Coronary artery (tissue), 2 donors: ENCODE data around the gene GRK1.

ENCODE experiments used
- DNase-seq: peaks from one replicate; pipeline ENCODE4 v3.0.0-alpha.2; 2017; ENCODE audit warnings: low spot score
- H3K27ac ChIP-seq, 2 donors: fragments of 200-600 bp; sonication (generic); one replicate each; pipeline ENCODE4 v1.5.1; 2016 to 2019
- H3K4me3 ChIP-seq: fragments of 200-600 bp; sonication (generic); 2 replicates; pipeline ENCODE4 v1.5.1; 2016; ENCODE audit warnings: mild to moderate bottlenecking, moderate library complexity
- TF ChIP-seq, protein P1 (sequence below): fragments of 200-600 bp; sonication (generic); IDR thresholded peaks from one replicate; pipeline ENCODE4 v1.5.1; 2019; ENCODE audit warnings: antibody characterized with exemption

Gene GRK1

DNA sequence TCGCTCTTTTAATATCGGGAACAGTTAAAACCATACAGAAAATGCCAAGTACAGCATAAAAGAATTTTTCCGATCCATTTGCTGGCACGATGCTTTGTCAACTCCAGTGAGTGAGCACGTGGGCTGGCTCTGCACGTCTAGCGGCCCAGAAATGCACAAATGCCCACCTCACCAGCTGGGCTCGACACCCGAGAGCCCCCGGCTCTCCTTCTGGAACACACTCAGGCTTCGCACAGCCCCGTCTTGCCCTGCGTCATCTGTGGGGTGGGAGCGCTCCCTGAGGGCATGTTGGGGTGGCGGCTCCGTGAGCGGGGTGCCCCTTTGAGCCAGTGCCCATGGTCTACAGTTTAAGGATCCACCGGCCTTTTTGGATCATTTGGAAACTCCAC, 33.5 kb upstream of the GRK1 start:
- no peak for DNase-seq
- H3K27ac ChIP-seq = no peak overlapping the region
- TF ChIP-seq, protein P1, sequence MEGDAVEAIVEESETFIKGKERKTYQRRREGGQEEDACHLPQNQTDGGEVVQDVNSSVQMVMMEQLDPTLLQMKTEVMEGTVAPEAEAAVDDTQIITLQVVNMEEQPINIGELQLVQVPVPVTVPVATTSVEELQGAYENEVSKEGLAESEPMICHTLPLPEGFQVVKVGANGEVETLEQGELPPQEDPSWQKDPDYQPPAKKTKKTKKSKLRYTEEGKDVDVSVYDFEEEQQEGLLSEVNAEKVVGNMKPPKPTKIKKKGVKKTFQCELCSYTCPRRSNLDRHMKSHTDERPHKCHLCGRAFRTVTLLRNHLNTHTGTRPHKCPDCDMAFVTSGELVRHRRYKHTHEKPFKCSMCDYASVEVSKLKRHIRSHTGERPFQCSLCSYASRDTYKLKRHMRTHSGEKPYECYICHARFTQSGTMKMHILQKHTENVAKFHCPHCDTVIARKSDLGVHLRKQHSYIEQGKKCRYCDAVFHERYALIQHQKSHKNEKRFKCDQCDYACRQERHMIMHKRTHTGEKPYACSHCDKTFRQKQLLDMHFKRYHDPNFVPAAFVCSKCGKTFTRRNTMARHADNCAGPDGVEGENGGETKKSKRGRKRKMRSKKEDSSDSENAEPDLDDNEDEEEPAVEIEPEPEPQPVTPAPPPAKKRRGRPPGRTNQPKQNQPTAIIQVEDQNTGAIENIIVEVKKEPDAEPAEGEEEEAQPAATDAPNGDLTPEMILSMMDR = no peak
- H3K4me3 ChIP-seq = no peak overlapping the region

DNA sequence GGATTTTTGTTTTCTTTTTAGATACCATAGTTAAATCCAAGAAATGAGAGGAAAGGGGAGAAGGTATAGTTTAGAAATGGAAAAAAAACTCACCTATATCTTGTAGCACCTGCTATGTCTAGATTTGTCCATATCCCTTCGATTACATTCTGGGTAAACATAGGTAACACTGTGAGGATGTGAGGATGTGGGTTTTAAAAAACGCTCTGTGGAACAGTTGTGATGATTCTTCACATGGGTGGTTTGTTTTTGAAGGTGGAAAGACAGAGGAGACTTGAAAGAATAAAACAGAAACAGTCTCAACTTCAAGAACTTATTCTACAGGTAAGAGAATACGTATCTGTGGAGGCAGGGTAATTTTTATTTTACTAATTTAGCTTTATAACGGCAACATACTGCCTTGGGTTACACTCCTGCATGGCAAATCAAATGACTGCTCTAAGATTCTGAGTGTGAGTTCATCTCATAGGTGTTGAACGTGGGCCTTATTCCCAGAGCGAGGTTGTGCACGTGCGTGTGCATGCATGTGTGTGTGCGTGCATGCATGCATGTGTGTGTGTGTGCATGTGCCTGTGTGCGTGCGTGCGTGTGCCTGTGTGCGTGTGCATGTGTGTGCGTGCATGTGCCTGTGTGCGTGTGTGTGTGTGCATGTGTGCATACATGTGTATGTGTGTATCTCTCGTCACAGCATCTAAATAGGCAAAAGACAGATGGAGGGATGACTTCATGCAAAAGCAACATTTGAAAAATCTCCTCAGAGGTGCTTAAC, 32.6 kb upstream of the GRK1 start:
- Histone ChIP-seq H3K27ac (no peak overlapping the region), H3K4me3 (no peak overlapping the region)
- no peak for DNase-seq
- TF ChIP-seq, protein P1 = no peak

DNA sequence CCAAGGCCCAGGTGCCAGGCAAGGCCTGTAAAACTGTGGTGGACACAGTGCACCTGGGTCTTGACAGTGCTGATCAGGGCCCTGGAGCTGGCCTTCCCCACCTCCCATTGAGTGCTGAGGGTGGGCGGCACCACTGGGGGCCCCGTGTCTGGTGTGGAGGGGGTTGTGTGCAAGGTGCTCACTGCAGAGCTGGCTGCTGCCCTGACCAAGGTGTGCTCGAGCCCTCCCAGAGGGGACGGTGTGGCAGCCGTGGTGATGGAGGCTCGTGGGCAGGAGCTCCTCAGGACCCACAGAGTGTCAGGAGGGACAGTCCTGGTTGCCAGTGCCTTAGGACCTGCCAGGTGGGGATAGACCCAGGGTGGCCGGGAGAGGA, 32.0 kb upstream of the GRK1 start:
- DNase-seq = no peak
- TF ChIP-seq, protein P1 = no peak
- Histone ChIP-seq H3K27ac (no peak overlapping the region), H3K4me3 (no peak overlapping the region)

DNA sequence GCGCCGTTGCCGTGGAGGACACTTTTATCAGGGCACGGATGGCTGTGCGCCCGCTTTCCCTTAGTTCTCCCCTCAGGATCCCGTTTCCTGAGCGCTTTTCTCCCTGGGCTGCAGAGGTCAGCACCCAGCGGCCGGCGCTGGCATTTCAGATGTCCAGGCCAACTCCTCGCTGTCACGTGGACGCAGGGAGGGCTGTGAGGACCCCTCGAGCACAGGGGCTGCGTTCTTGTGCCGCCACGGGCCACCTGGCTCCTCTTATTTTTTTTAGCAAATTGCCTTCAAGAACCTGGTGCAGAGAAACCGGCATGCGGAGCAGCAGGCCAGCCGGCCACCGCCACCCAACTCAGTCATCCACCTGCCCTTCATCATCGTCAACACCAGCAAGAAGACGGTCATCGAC, 31.3 kb upstream of the GRK1 start:
- Histone ChIP-seq H3K27ac (no peak overlapping the region), H3K4me3 (no peak overlapping the region)
- TF ChIP-seq, protein P1 = no peak
- DNase-seq = no peak

DNA sequence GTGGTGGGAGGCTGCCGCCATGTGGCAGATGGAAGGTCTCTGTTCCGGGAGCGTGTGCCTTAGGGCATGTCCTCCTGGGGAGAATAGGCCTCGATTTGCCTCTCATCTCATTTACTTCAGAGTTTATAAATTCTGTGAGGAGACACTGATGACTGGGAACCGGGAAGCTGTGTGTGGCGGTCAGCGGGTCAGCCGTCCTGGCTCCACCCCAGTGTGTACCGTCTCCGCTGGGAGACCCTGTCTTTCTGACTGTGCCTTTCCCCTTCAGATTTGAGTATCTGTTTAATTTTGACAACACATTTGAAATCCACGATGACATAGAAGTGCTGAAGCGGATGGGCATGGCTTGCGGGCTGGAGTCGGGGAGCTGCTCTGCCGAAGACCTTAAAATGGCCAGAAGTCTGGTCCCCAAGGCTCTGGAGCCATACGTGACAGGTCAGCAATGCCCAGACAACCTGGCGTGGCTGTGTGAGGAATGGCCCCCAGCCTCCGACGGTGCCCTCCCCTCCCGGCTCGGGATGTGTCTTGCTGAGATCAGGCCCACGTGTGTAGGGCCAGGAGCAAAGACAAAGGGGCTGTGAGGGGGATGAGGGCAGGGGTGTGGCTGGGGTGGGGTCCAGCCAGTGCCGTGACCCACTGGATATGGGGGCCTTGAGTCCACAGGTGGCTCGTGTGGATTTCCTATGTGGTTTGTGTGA, 30.6 kb upstream of the GRK1 start:
- Histone ChIP-seq H3K27ac (no peak overlapping the region), H3K4me3 (no peak overlapping the region)
- DNase-seq = peak; percentile 61
- TF ChIP-seq, protein P1 = no peak

DNA sequence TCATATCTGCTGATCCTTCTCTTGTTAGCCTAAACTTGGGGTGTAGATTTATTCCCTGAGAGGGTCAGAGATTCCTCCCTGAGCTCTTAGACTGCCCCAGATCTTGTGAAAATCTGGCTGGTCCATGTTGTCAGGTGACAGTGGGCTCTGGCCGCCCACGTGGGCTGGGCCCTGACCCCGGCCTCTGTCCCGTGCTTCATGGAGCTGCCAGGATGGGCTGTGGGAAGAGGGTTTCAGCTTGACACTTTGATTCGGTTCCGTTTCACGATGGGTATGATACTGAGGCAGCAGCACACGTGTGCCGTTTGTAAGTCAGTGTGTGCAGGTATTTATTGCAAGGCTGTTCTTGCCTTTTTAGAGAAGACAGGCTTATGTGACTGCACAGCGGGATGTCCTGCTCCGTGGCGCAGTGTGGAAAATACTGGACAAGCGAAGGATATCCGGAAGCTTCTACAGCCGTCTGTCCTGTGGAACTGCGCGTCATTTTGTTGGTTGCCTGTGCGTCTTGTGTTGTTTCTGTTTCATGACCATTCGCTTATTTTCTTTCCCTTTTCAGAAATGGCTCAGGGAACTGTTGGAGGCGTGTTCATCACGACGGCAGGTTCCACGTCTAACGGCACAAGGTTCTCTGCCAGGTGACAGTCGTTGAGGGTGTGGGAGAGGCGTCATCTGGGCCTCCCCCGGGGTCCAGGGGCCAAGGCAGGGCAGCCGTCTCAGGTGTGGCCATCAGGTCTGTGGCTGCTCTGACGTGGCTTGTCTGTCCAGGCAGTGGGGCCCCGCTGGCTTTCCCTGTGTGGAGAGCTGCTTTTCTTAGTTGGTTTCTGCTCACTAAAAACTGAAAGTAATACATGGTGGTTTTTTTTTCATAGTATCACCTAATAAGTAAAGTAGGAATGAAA, 29.5 kb upstream of the GRK1 start:
- TF ChIP-seq, protein P1 = no peak
- peak; percentile 61 for DNase-seq

More for the DNA sequence above, 29.5 kb upstream of the GRK1 start:
- H3K4me3 ChIP-seq = no peak overlapping the region
- no peak overlapping the region for H3K27ac ChIP-seq
